Mucosa of descending colon (tissue), 3 donors: ENCODE measurements around the gene GEMIN8. TPM values are rescaled to one million over a fixed set of nuclear protein-coding genes. Genes with fewer than 3 reads are reported as not detected.

Experiments used
- ATAC-seq: fragments of 200-7000 bp; cut with Tn5 transposase; one replicate; pipeline ENCODE4 v1.9.1; 2020; ENCODE audit warnings: mild to moderate bottlenecking, moderate library complexity
- DNase-seq, 3 donors: peaks; one replicate each; pipeline ENCODE4 v3.0.0-alpha.2; 2020
- H3K36me3 ChIP-seq: fragments of 200-600 bp; one replicate; pipeline ENCODE4 v1.8.0; 2021; ENCODE audit warnings: low read depth, mild to moderate bottlenecking
- H3K4me1 ChIP-seq: fragments of 200-600 bp; one replicate; pipeline ENCODE4 v1.8.0; 2021; ENCODE audit warnings: low read depth, mild to moderate bottlenecking
- H3K4me3 ChIP-seq: fragments of 200-600 bp; one replicate; pipeline ENCODE4 v1.8.0; 2021; ENCODE audit warnings: mild to moderate bottlenecking
- H3K9me3 ChIP-seq: fragments of 200-600 bp; one replicate; pipeline ENCODE4 v1.8.0; 2021; ENCODE audit warnings: mild to moderate bottlenecking
- intact Hi-C, 2 donors: fragments of 100-400 bp; cut with DNase I in 1 of 2; cut with micrococcal nuclease in 1 of 2; formaldehyde crosslinking; loops; one replicate each; pipeline versions ENCODE4 v1.11.0 to v1.11.1; 2022; cut with DNase I, micrococcal nuclease
- total RNA-seq, 3 donors: library from RNA; stranded (reverse); fragmentation: NEBNext Ultra II Directional in 2 of 3; extraction: Animal tissue kit (Norgen Biotek cat#: 25700) in 2 of 3; gene quantifications; one replicate each; pipeline versions ENCODE4 v1.2.1 to v1.2.4, GENCODE V29; 2021 to 2023
- TF ChIP-seq, protein P1 (sequence below): fragments of 200-600 bp; IDR thresholded peaks from one replicate; pipeline ENCODE4 v1.8.0; 2022; ENCODE audit warnings: antibody characterized with exemption, mild to moderate bottlenecking
- donor health status: DM: no; HTN: no; CAD: no; lungs with moderate emphysema.
- donor health status: DM: no; HTN: no; CAD: no.
- donor health status: DM: no; HTN: yes; CAD: no.

GEMIN8 gene
- total RNA-seq, 3 donors from 2014 or later = 13.5 to 15.9 (median 14.9) TPM

DNA sequence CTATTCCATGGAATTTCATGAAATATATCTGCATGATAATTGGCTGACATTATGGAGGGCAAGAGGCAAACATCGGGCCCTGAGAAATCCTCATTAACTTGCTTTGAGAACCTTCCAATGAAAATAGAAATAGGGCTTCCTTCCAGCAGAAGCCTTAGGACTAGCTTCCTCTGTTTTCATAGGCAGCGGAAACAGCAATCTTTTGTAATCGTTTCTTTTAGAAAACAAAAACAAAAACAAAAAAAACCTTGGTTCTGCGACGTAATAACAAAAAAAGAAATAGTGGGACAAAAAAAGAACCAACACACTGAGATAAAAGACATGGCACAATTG is 62.9 kb downstream of the GEMIN8 start:
- Histone ChIP-seq H3K4me3 (no peak overlapping the region), H3K36me3 (no peaks in the 10 kb centered on the region), H3K9me3 (no peaks in the 10 kb centered on the region), H3K4me1 (no peaks in the 10 kb centered on the region)
- DNase-seq = no peak
- TF ChIP-seq, protein P1, sequence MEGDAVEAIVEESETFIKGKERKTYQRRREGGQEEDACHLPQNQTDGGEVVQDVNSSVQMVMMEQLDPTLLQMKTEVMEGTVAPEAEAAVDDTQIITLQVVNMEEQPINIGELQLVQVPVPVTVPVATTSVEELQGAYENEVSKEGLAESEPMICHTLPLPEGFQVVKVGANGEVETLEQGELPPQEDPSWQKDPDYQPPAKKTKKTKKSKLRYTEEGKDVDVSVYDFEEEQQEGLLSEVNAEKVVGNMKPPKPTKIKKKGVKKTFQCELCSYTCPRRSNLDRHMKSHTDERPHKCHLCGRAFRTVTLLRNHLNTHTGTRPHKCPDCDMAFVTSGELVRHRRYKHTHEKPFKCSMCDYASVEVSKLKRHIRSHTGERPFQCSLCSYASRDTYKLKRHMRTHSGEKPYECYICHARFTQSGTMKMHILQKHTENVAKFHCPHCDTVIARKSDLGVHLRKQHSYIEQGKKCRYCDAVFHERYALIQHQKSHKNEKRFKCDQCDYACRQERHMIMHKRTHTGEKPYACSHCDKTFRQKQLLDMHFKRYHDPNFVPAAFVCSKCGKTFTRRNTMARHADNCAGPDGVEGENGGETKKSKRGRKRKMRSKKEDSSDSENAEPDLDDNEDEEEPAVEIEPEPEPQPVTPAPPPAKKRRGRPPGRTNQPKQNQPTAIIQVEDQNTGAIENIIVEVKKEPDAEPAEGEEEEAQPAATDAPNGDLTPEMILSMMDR = no peak
- intact Hi-C loops = no loop called here
- ATAC-seq = no peak

DNA sequence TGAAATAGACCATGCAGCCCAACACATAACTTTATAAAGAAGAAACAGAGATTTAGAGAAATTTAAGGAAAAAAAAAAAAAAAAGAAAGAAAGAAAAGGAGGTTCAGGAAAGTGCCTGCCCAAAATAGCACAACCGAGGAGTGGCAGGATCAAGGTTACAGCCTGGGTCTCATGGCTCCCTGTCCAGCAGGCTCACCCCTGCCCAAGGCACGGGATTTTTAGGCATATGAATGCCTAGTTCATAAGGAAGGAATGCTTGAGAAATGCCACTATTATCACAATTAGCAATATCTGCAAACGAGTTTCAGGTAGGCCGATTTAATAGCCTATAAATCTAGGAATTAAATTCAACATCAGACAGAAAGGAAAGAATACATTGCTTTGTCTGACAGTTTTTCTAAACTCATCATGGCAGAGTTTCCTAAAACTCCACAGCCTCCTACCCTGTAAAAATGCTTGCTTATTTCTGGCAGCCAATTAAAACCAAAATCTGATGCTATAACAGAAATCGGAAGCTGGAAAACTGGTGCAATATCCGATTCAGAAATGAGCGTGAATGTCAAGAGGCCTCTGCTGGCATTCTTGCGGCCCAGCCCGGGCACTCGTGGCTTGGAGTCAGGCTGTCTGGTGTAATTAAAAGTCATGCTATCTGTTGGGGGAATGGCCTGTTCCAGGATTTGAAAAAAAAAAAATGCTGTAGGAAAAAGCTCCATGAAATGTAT is 63.5 kb downstream of the GEMIN8 start:
- intact Hi-C loops = no loop called here
- ATAC-seq (no peak), DNase-seq (no peak)
- Histone ChIP-seq H3K36me3 (no peaks in the 10 kb centered on the region), H3K4me1 (no peaks in the 10 kb centered on the region), H3K9me3 (no peaks in the 10 kb centered on the region), H3K4me3 (no peak overlapping the region)
- TF ChIP-seq, protein P1 = no peak

DNA sequence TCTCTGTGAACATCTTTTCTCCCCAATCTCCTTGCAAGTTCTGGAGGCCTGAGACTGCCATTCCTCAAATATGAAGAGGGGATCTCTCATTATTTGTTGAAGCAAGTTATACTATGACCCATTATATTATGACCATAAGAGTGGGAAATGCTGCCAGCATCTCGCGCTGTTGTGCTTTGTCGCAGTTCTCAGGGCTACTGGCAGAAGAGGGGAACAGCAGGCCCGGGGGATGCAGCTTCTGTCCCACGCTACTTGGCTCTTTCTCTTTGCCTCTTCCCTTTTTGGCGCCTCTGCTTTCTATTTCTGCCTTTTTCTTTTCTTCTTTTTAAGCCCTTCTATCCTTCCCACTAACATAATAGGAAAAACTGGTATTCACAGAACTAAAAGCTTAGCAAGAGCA is 64.2 kb downstream of the GEMIN8 start:
- Histone ChIP-seq H3K9me3 (no peaks in the 10 kb centered on the region), H3K36me3 (no peaks in the 10 kb centered on the region), H3K4me1 (no peaks in the 10 kb centered on the region), H3K4me3 (no peak overlapping the region)
- DNase-seq (no peak), ATAC-seq (no peak)
- TF ChIP-seq, protein P1 = no peak
- intact Hi-C loops = no loop called here

DNA sequence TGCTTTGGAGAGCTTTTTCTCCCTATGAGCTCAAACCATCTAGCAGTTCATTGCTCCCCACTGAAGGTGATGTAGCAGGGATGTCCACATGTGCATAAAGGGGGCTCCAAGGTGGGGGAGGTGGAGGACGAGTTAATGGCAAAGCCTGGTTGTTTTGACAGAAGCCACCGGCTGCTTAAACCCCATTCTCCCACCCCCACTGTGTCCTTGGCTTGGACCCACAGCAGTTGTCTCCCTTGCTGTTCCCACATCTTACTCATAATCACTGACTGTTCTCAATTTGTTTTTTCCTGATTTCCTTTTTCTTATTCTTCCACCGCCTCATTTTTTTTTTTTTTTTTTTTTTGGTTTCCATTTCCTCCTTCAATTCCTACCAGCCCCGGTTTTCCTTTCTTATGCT is 72.7 kb downstream of the GEMIN8 start:
- DNase-seq = no peak
- Histone ChIP-seq H3K4me1 (no peaks in the 10 kb centered on the region), H3K9me3 (no peaks in the 10 kb centered on the region), H3K4me3 (no peak overlapping the region), H3K36me3 (no peaks in the 10 kb centered on the region)
- ATAC-seq = no peak
- intact Hi-C loops = no loop called here
- TF ChIP-seq, protein P1 = no peak

Other genes with a start within 250 kb of the GEMIN8 start
- 10 to 100 TPM in 1 of 3 donors, 1 to 10 TPM in 2; 1.3 to 34.1 (median 4.4) TPM for gene GPM6B, start 212.8 kb downstream of the GEMIN8 start, total RNA-seq